SK-N-SH (cell line): ENCODE results near the gene WNT8B.

Experiments used
- FOXM1 ChIP-seq: IDR thresholded peaks from 2 replicates; pipeline ENCODE4 v1.4.0; 2012; ENCODE audit warnings: low read depth, mild to moderate bottlenecking
- MXI1 ChIP-seq: IDR thresholded peaks from 2 replicates; pipeline ENCODE4 v1.6.1; 2012; ENCODE audit warnings: mild to moderate bottlenecking, low read depth, low read length, improper control_type of control experiment
- POLR2AphosphoS5 ChIP-seq: IDR thresholded peaks from 2 replicates; pipeline ENCODE4 v1.6.1; 2012; ENCODE audit warnings: low read depth, low read length
- RAD21 ChIP-seq: IDR thresholded peaks from 2 replicates; pipeline ENCODE4 v1.6.1; 2012; ENCODE audit warnings: mild to moderate bottlenecking, low read length
- RFX5 ChIP-seq: IDR thresholded peaks from 2 replicates; pipeline ENCODE4 v1.6.1; 2012; ENCODE audit warnings: mild to moderate bottlenecking, improper control_type of control experiment, low read length
- RXRA ChIP-seq: IDR thresholded peaks from 2 replicates; pipeline ENCODE4 v1.4.0; 2012; ENCODE audit warnings: low read depth, mild to moderate bottlenecking, borderline replicate concordance
- TCF12 ChIP-seq: IDR thresholded peaks from 2 replicates; pipeline ENCODE4 v1.4.0; 2012
- TF ChIP-seq, protein P1 (sequence below): fragments of 200-600 bp; sonication (generic); IDR thresholded peaks from 2 replicates; pipeline ENCODE4 v1.6.1; 2017; ENCODE audit warnings: antibody characterized with exemption, mild to moderate bottlenecking, moderate library complexity
- TF ChIP-seq, protein P2 (sequence below): IDR thresholded peaks from 2 replicates; pipeline ENCODE4 v1.6.1; 2012; ENCODE audit warnings: mild to moderate bottlenecking, low read depth, low read length, moderate library complexity

DNA sequence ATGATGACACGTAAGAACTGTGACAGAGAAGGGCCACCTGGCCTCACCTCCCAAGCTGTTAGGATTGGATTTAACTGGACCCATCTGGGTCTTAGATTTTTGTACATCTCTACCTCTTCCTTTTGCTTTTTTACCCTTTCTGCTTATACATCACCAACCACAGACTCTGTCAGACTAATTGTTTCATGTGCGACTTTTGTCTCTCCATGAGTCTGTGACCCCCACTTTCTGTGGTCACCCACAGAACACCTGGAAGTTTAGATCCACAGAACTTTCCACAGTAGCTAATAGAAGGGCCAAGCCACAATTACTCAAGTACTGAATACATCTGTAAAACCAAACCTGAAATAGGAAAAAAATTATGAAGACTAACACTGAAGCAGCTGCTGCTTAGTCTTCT, 33.8 kb downstream of the WNT8B start:
- no peak for TF ChIP-seq RXRA
- TF ChIP-seq, protein P1, sequence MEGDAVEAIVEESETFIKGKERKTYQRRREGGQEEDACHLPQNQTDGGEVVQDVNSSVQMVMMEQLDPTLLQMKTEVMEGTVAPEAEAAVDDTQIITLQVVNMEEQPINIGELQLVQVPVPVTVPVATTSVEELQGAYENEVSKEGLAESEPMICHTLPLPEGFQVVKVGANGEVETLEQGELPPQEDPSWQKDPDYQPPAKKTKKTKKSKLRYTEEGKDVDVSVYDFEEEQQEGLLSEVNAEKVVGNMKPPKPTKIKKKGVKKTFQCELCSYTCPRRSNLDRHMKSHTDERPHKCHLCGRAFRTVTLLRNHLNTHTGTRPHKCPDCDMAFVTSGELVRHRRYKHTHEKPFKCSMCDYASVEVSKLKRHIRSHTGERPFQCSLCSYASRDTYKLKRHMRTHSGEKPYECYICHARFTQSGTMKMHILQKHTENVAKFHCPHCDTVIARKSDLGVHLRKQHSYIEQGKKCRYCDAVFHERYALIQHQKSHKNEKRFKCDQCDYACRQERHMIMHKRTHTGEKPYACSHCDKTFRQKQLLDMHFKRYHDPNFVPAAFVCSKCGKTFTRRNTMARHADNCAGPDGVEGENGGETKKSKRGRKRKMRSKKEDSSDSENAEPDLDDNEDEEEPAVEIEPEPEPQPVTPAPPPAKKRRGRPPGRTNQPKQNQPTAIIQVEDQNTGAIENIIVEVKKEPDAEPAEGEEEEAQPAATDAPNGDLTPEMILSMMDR: no peak
- no peak for TF ChIP-seq FOXM1
- TF ChIP-seq MXI1: no peak
- TF ChIP-seq TCF12: no peak
- no peak for TF ChIP-seq RAD21
- TF ChIP-seq RFX5: no peak
- TF ChIP-seq, protein P2, sequence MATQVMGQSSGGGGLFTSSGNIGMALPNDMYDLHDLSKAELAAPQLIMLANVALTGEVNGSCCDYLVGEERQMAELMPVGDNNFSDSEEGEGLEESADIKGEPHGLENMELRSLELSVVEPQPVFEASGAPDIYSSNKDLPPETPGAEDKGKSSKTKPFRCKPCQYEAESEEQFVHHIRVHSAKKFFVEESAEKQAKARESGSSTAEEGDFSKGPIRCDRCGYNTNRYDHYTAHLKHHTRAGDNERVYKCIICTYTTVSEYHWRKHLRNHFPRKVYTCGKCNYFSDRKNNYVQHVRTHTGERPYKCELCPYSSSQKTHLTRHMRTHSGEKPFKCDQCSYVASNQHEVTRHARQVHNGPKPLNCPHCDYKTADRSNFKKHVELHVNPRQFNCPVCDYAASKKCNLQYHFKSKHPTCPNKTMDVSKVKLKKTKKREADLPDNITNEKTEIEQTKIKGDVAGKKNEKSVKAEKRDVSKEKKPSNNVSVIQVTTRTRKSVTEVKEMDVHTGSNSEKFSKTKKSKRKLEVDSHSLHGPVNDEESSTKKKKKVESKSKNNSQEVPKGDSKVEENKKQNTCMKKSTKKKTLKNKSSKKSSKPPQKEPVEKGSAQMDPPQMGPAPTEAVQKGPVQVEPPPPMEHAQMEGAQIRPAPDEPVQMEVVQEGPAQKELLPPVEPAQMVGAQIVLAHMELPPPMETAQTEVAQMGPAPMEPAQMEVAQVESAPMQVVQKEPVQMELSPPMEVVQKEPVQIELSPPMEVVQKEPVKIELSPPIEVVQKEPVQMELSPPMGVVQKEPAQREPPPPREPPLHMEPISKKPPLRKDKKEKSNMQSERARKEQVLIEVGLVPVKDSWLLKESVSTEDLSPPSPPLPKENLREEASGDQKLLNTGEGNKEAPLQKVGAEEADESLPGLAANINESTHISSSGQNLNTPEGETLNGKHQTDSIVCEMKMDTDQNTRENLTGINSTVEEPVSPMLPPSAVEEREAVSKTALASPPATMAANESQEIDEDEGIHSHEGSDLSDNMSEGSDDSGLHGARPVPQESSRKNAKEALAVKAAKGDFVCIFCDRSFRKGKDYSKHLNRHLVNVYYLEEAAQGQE: no peak
- TF ChIP-seq POLR2AphosphoS5: no peak
